Kidney glomerular epithelial cell (primary cell): ENCODE data around the gene BEAN1.
"Not testable (repeated sequence)": the region's sequence is repeated elsewhere in the genome, so short reads cannot be mapped to it uniquely, and the experiment has no call there.

Source experiments
- DNase-seq: peaks from one replicate; lab custom pipeline; 2025; lab: John Stamatoyannopoulos, UW

BEAN1 gene

DNA sequence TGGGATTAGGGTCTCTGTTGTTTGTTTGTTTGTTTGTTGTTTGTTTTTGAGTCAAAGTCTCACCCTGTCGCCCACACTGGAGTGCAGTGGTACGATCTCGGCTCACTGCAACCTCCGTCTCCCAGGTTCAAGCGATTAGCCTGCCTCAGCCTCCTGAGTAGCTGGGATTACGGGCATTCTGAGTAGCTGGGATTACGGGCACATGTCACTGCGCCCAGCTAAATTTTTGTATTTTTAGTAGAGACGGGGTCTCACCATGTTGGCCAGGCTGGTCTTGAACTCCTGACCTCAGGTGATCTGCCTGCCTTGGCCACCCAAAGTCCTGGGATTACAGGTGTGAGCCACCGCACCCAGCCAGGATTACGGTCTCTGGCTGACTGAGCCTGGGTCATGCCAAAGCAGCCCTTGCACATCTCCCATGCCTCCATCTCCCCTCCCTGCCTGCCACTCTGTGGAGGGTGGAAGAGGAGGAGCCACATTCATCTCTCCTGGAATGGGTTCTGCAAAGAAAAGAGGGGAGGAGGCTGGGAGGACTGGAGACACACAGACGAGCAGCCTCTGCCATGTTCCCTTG lies 59.2 kb downstream of the BEAN1 start:
- no peak for DNase-seq

DNA sequence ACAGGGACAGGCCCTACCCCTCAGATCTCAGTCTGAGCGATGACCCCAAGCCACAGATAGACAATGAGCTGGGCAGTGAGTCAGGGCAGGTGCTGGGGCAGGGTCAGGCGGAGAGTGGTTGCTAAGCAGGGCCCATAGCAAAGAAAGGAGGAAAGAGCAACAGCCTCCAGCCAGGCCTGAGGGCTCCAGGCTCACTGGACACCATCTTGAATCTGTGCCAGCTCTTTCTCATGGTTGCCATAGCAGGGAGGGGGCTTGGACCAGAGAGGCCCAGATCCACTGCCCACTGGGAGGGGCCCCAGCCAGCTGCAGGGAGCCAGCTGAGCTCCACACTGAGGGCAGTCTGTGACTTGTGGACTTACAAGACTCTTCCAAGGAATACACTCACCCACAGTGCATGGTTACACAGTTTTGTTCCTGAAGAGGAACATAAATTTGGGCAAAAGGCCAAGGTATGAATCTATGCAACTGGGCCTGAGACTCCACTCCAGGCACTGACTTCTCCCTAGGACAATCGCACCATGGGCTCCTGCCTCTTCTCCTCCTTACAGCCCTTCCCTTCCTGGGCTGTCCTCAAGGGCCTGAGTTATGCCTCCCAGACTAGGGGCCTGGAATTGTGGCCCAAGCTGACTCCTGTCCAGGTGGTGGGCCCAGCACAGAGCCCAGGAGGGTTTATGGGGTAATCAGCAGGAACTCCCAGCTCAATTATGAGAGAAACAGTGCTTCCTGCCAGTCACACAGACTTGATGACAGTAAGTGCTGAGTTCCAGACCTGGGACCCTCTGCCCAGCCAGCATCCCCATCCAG lies 59.9 kb downstream of the BEAN1 start:
- peak; percentile 52 for DNase-seq

DNA sequence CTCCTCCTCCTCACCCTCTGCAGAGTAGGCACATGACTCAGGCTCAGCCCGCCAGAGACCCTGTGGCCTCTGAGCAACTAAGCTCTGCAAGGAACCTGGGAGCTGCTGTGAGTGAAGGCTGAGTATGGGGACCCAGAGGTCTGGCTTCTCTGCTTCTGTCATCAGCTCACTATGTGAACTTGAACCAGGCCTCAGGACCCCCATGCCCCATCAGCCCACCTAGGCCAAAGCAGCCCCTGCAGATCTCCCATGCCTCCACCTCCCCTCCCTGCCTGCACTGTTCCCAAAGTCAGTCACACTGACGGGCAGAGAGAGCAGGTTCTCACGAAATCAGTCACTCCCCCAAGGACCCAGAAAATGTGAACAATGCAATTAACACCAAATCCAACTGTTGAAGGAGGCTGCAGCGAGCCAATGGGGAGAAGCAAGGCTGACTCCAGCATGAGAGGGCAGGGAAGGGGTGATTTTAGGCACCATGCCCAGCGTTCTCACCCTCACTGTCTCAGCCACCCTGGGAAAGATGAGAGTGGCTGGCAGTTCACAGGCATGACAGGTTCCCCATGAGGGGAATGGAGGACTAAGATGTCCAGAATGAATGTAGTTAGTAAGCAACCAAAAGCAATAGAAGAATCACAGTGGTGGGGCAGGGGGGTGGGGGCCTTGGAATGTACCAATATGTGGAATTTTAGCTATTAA lies 60.6 kb downstream of the BEAN1 start:
- no peak for DNase-seq

DNA sequence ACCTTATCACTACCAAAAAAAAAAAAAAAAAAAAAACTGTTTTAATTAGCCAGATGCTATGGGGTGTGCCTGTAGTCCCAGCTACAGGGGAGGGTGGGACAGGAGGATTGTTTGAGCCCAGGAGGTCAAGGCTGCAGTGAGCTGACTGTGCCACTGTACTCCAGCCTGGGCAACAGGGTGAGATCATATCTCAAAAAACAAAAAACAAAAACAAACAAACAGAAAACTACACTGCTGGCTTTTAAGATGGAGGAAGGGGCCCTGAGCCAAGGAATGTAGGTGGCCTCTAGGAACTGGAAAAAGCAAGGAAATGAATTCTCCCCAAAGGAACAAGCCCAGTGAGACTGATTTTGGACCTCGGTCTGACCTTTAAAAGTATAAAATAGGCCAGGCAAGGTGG lies 61.4 kb downstream of the BEAN1 start:
- no peak for DNase-seq

DNA sequence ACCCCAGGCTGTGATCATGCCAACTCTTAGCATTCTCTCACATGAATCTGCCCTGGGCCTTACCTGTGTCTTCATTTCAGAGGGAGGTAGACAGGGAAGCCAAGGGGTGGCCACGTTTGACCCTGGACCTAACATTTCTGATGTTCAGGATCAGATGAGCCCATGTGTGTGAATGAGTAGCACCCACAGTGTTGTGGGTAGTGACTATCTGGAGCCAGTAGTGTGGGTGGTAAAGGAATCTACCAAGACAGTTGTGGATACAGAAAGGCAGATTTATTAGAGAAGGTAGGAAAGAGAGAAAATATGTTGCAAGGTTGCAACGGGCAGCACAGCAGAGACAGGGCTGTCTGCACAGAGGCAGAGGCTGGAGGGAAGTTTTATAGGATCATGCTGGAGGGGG lies 62.3 kb downstream of the BEAN1 start:
- no peak for DNase-seq

DNA sequence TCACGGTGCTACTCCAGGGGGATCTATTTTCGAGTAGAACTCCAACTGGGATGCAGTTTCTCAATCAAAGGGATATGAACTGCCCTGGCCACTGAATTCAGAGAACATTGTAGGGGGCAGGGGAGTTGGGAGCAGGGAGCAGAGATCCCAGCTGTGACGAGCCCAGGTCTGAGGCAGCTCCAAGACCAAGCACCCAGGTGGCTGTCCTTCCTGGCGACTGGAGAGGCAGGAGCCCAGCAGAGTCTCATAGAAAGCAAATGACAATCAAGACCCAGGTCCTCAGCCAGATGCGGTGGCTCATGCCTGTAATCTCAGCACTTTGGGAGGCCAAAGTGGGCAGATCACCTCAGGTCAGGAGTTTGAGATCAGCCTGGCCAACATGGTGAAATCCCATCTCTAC lies 62.7 kb downstream of the BEAN1 start:
- DNase-seq = no peak

DNA sequence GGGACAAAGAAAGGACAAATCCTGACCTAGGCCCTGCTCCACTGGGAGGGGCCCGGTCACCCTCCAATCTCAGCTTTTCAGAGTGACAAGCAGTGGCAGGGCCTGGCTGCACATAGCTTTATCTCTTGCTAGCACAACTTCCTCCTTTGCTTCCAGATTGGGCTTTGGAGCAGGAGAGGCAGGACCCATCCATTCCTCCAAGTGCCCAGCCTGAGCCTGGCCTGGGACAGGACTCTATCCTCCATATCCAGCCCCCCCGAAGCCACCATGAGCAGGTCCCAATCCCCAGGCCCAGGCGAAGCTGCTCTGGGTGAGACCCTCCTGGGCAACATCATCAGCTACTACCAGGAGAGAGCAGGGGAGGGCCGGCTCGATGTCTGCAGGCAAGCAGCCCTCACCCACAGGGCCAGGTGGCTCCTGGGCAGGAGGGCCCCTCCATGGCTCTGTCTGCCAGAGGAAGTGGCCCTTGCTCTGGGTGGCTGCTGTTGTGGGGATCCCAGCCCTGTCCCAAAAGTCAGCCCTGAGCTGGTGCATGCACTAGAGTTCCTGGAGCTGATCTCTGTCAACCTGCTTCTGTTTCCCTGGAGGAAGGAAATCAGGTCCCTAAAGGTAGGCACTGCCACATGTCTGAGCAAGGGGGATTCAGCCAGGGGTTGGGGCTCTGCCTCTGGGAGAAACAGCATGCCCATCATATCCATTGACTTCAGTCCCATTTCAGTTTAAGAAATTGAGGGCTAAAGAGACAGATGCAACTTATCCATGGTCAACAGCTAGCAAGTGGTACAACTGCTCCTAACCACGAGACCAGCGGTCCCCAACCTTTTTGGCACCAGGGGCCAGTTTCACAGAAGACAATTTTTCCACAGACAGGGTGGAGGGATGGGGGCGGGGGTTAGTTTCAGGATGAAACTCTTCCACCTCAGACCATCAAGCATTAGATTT lies 64.0 kb downstream of the BEAN1 start:
- no peak for DNase-seq

DNA sequence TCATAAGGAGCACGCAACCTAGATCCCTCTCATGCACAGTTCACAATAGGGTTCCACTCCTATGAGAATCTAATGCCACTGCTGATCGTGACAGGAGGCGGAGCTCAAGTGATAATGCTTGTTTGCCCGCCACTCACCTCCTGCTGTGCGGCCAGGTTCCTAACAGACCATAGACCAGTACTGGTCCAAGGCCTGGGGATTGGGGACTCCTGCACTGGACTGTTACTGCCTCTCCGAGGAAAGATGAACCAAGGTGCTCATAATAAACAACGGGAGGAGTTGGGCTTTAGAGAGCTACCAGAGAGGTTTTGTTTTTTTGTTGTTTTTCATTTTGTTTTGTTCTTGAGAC lies 64.6 kb downstream of the BEAN1 start:
- DNase-seq = no peak

DNA sequence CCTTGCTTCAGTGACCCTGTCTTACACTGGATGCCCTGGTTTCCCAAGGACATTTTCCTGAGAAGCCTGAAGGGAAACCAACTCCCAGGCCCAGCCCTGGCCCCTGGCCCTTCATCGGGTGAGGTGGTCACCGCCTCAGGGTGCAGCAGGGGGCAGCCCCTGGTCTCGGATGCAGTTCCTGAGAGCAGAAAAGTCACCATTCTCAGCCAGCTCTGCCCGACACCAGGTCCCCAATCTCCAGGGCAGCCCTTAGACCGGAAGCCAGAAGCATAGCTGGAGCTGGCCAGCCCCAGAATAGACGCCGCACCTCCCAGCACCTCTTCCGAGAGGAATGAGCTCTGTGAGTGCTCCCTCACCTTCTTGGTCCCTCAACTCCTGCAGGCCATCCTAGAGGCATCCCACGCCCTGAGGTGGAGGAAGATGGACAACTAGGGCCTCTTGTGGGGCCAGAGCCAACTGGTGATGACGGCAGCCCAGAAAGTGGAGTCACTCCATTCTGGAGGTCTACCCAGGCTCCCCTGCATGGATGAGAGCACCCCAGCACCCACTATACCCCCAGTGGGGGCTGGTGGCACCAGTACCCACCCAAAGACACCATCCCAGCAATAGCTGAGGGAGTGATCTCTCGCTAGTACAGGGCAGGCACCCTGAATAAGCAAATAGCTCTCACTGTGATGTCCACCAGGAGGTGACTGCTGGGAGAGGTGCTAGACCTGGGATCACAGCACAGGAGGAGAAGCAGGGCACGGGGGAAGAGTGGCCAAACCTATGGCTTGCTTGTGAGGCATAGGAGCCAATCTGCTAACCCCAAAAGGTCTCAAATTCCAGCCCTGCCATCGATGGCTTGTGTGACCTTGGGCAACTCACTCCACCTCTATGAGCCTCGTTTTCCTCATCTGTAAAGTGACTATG lies 66.7 kb downstream of the BEAN1 start:
- no peak for DNase-seq

DNA sequence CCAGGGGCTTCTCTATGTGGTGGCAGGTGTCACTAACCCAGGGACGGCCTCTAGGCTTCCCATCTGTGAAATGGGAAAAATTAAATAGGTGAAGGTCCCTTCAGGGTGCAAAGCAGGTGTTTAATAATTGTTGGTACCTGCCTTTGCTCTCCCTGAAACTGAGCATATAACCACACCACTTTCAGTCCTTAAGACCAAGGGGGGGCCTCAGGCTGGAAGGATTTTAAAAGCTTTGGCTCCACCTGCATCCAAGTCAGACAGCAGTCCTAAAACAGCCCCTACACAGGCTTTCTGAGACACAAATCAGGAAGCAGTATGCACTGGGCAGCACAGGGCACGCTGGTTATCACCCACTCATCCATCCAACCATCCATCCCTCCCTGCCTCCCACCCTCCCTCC lies 67.8 kb downstream of the BEAN1 start:
- DNase-seq = no peak

DNA sequence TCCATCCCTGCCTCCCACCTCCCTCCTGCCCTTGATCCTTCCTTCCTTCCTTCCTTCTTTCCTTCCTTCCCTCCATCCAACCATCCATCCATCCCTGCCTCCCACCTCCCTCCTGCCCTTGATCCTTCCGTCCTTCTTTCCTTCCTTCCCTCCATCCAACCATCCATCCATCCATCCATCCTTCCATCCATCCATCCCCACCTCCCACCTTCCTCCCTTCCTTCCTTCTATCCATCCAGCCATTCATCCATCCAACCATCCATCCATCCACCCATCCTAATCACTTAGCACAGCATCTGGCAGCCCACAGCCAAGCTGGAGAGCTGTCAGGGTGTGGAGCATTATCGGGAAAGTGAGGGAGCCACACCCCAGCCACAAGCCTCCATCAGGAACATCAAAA lies 68.3 kb downstream of the BEAN1 start:
- no peak for DNase-seq

DNA sequence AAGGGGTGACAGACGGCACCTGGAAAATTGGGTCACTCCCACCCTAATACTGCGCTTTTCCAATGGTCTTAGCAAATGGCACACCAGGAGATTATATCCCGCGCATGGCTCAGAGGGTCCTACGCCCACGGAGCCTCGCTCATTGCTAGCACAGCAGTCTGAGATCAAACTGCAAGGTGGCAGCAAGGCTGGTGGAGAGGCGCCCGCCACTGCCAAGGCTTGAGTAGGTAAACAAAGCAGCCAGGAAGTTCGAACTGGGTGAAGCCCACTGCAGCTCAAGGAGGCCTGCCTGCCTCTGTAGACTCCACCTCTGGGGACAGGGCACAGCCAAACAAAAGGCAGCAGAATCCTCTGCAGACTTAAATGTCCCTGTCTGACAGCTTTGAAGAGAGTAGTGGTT lies 69.1 kb downstream of the BEAN1 start:
- not testable (repeated sequence) for DNase-seq

DNA sequence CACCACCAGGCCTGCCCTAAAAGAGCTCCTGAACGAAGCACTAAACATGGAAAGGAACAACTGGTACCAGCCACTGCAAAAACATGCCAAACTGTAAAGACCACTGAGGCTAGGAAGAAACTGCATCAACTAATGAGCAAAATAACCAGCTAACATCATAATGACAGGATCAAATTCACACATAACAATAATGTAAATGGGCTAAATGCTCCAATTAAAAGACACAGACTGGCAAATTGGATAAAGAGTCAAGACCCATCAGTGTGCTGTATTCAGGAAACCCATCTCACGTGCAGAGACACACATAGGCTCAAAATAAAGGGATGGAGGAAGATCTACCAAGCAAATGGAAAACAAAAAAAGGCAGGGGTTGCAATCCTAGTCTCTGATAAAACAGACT lies 70.8 kb downstream of the BEAN1 start:
- not testable (repeated sequence) for DNase-seq

DNA sequence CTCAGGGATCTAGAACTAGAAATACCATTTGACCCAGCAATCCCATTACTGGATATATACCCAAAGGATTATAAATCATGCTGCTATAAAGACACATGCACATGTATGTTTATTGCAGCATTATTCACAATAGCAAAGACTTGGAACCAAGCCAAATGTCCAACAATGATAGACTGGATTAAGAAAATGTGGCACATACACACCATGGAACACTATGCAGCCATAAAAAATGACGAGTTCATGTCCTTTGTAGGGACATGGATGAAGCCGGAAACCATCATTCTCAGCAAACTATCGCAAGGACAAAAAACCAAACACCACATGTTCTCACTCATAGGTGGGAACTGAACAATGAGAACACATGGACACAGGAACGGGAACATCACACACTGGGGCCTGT lies 74.5 kb downstream of the BEAN1 start:
- DNase-seq = not testable (repeated sequence)

DNA sequence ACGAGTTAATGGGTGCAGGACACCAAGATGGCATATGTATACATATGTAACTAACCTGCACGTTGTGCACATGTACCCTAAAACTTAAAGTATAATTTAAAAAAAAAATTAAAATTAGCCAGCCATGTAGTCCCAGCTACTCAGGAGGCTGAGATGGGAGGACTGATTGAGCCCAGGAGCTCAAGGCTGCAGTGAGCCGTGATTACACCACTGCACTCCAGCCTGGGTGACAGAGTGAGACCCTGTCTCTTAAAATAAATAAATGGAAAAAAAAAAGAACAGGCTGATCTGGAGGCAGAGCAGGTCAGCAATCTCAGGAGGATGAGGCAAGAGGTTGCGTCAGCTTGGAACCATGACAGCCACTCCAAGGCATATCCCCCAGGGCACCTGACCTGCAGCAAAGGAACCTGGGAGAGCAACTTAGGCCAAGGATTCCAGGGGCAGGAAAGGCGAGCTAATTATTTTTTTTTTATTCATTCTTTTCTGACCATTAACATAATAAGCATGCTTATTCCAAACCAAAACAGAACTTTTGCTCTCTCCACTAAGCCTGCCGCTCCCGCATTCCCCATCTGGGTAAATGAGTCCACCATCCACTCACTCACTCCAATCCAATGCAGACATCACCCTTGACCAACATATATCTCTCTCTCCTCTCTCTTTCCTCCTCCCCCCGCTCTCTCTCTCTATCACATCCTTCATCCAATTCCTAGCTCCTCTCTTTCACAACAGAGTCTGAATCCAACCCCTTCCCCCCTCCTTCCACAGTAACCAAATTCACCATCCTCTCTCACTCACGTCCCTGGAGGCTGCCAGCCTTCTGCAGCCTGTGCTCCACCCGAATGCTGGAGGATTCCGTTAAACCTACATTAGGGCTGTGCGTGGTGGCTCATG lies 75.2 kb downstream of the BEAN1 start:
- no peak for DNase-seq

DNA sequence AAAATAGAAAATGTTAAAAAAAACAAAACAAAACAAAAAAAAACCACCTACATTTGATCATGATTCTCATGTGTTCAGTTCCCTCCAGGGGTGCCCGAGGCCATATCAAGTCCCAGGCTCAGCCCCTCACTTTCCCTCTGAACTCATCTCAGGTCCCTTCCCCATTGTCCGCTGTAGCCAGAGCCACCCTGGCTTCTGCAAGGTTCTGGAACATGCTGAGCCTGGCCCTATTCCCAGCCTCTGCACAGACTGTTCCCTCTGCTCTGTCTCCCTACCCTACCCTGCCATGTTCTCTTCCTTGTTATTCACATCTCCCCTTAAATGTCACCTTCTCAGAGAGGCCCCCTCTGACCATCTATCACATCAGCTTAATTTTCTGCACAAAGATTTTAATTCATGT lies 75.9 kb downstream of the BEAN1 start:
- no peak for DNase-seq

DNA sequence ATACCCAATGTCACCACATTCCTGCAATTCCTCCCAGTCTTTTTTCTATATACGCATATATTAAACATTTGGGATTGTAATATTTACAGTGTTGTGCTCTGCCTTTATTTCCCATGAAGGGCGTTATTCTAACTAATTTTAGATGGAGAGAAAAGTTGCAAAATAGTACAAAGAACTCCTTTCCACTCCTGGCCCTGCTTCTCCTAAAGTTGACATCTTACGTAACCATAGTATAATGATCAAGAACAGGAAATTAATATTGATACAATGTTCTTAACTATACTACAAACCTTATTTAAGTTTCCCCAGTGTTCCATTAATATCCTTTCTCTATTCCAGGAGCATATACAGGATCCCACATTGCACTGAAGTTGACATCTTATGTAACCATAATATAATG lies 76.5 kb downstream of the BEAN1 start:
- DNase-seq = no peak

DNA sequence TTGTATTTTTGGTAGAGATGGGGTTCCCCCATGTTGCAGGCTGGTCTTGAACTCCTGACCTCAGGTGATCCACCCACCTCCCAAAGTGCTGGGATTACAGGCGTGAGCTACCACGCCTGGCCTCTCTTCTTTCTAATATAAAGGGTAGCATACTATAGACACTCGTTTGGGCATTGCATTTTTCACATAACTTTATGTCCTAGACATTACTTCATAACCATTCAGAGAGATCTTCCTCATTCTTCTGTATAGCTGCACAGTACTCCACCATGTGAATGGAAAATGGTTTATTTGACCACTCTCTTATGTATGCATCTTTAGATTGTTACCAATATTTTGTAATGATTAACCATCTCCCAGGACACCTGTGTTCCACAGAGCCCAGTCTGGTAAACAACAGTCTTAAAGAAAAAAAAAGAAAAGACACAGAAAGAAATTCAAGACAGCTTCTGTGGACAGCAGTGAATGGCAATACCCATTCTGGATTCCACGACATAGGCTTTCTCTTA lies 80.7 kb downstream of the BEAN1 start:
- no peak for DNase-seq

DNA sequence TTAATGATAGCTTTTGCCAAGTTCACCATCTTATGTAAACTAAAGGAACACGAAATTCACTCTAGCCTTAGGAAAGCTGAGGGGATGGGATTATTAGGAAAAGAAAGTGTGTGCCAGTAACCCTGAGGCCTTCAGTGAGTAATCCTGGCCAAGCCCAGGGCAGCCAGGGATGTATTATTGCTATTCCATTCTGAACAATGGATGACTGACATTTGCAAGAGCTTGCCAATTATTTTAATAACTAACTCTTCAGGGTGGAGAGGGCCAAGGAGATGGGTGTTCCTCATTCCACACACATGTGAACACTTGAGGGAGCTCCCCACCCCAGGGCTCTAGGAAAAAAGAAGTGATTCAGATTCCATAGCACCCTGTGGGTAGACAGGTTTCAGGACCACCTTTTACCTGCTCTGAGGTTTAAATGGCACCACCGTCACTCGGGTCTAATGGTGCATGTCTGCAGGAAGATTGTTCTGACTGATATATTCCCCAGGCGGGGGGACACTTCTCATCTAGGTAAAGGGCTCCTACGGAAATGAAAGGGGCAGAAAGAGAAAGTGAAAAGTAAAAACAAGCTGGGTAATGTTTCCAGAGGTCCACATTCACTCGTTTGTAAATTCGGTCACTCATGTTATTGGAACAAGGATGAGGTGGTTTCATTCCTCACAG lies 81.3 kb downstream of the BEAN1 start:
- DNase-seq = peak; percentile 88
